ENCODE measurements around the gene TMEM151B. TPM values are rescaled to one million over a fixed set of nuclear protein-coding genes. Genes with fewer than 3 reads are reported as not detected.

TMEM151B gene
- total RNA-seq, 4 donors from 2014 or later, result 0.09 to 0.21 TPM; not detected in 2

DNA sequence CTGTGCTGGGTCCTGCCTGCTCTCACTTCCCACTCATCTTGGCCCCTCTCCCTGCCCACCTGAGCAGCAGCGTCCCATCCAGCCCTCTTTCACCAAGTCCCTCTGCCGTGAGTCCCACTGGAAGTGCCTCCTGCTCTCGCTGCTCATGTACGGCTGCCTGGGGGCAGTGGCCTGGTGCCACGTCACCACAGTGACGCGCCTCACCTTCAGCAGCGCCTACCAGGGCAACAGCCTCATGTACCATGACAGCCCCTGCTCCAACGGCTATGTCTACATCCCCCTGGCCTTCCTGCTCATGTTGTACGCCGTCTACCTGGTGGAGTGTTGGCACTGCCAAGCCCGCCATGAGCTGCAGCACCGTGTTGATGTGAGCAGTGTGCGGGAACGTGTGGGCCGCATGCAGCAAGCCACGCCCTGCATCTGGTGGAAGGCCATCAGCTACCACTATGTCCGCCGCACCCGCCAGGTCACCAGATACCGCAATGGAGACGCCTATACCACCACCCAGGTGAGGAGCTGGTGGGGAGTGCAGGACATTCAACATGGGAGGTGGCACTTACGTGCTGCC, 2.8 kb downstream of the TMEM151B start:
- H3K9me3 ChIP-seq, result no peaks in the 10 kb centered on the region
- H3K36me3 ChIP-seq, result no peaks in the 10 kb centered on the region
- H3K4me3 ChIP-seq, result no peak overlapping the region
- TF ChIP-seq POLR2A (IDR thresholded peaks at IDR 0.05), result no peak
- TF ChIP-seq, protein P1, sequence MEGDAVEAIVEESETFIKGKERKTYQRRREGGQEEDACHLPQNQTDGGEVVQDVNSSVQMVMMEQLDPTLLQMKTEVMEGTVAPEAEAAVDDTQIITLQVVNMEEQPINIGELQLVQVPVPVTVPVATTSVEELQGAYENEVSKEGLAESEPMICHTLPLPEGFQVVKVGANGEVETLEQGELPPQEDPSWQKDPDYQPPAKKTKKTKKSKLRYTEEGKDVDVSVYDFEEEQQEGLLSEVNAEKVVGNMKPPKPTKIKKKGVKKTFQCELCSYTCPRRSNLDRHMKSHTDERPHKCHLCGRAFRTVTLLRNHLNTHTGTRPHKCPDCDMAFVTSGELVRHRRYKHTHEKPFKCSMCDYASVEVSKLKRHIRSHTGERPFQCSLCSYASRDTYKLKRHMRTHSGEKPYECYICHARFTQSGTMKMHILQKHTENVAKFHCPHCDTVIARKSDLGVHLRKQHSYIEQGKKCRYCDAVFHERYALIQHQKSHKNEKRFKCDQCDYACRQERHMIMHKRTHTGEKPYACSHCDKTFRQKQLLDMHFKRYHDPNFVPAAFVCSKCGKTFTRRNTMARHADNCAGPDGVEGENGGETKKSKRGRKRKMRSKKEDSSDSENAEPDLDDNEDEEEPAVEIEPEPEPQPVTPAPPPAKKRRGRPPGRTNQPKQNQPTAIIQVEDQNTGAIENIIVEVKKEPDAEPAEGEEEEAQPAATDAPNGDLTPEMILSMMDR (IDR thresholded peaks at IDR 0.05), result no peak
- peaks cover 0 to 6% of the 10 kb centered on the region in 2 donors for H3K4me1 ChIP-seq
- DNase-seq, result no peak
- no peak overlapping the region for H3K27ac ChIP-seq
- peaks cover 12 to 18% of the 10 kb centered on the region in 2 donors for H3K27me3 ChIP-seq
- intact Hi-C loops (cut with DNase I; ENCODE audit: low total_unique reads), result no loop called here

- intact Hi-C loops (cut with DNase I; ENCODE audit: low total_unique reads), result no loop called here
- H3K36me3 ChIP-seq, result no peaks in the 10 kb centered on the region
- no peak overlapping the region for H3K4me3 ChIP-seq
- DNase-seq, result no peak
- peaks cover 0 to 6% of the 10 kb centered on the region in 2 donors for H3K4me1 ChIP-seq
- no peak for TF ChIP-seq POLR2A (IDR thresholded peaks at IDR 0.05)
- TF ChIP-seq, protein P1 (IDR thresholded peaks at IDR 0.05), result no peak
- peaks cover 12 to 18% of the 10 kb centered on the region in 2 donors for H3K27me3 ChIP-seq
- no peaks in the 10 kb centered on the region for H3K9me3 ChIP-seq
- no peak overlapping the region for H3K27ac ChIP-seq
These were observed 3.4 kb downstream of the TMEM151B start for GRCh38 chr6:44273617-44274016.

GRCh38 chr6:44275271-44275748, 5.1 kb downstream of the TMEM151B start:
- H3K27ac ChIP-seq, result no peak overlapping the region
- DNase-seq, result no peak
- H3K27me3 ChIP-seq, result peaks cover 12% of the 10 kb centered on the region in 2 donors
- H3K9me3 ChIP-seq, result no peaks in the 10 kb centered on the region
- no peak for TF ChIP-seq POLR2A (IDR thresholded peaks at IDR 0.05)
- TF ChIP-seq, protein P1 (IDR thresholded peaks at IDR 0.05), result no peak
- no peaks in the 10 kb centered on the region for H3K36me3 ChIP-seq
- H3K4me1 ChIP-seq, result peaks cover 0 to 4% of the 10 kb centered on the region in 2 donors
- intact Hi-C loops (cut with DNase I; ENCODE audit: low total_unique reads), result no loop called here
- no peak overlapping the region for H3K4me3 ChIP-seq

- Histone ChIP-seq H3K27me3 (peaks cover 10 to 12% of the 10 kb centered on the region in 2 donors), H3K9me3 (no peaks in the 10 kb centered on the region), H3K27ac (no peak overlapping the region), H3K4me3 (peak overlapping the region in 1 of 2 donors; percentile 23), H3K36me3 (no peaks in the 10 kb centered on the region), H3K4me1 (no peaks in the 10 kb centered on the region)
- TF ChIP-seq, protein P1 (IDR thresholded peaks at IDR 0.05), result no peak
- no peak for TF ChIP-seq POLR2A (IDR thresholded peaks at IDR 0.05)
- no peak for DNase-seq
- intact Hi-C loops (cut with DNase I; ENCODE audit: low total_unique reads), result no loop called here
These were observed 5.7 kb downstream of the TMEM151B start for GRCh38 chr6:44275749-44276648.
